ENCODE measurements around the gene RAB15.

The RAB15 gene

GRCh38 chr14:64953310-64953654 is 18.9 kb downstream of the RAB15 start:
- H3K36me3 ChIP-seq (ENCODE audit: insufficient read depth, low read depth, low read length), result peaks cover 42% of the 10 kb centered on the region
- H3K9me3 ChIP-seq (ENCODE audit: insufficient read depth, low read depth, low read length), result no peaks in the 10 kb centered on the region
- peaks cover 26% of the 10 kb centered on the region for H3K4me1 ChIP-seq (ENCODE audit: insufficient read depth, low read length)
- no peak overlapping the region for H3K9ac ChIP-seq (ENCODE audit: low read depth, low read length)
- H3K27me3 ChIP-seq (ENCODE audit: insufficient read depth, low read length), result no peaks in the 10 kb centered on the region
- H3K27ac ChIP-seq (ENCODE audit: low read length), result no peak overlapping the region
- H3K4me3 ChIP-seq (ENCODE audit: low read length), result no peak overlapping the region

DNA sequence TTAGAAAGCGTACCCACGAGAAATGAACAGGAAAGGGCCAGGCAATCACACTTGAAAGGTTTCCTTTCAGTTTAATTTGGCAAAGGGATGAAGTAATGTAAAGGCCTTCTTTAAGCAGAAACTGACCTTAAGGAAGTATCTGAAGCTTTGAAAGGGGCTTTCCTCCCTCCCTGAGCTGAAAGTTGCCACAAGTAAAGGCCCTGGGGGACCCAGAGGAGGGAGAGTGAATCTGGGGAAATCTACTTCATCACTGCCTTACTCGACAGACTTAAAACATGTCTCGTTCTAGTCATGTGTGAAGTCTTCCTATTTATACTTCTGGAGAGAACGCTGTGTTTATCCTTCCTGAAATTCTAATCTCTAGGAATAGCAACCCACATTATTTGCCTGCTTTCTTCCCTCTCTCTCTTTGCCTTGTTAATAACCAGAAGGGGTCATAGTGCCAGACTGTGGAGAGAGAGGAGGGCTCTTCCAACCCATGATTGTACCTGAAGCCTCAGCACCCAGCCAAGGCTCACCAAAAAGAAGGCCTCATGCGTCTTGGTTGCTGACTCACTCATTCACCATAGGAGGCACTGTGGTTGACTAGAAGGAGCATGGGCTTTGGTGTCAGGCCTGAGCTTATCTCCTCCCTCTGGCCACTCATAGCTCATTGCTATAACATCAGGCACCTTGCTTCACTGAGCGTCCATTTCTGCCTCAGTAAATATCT is 19.4 kb downstream of the RAB15 start:
- Histone ChIP-seq H3K27ac (ENCODE audit: low read length) (no peak overlapping the region), H3K27me3 (ENCODE audit: insufficient read depth, low read length) (no peaks in the 10 kb centered on the region), H3K4me3 (ENCODE audit: low read length) (no peak overlapping the region), H3K9me3 (ENCODE audit: insufficient read depth, low read depth, low read length) (no peaks in the 10 kb centered on the region), H3K4me1 (ENCODE audit: insufficient read depth, low read length) (peaks cover 26% of the 10 kb centered on the region), H3K36me3 (ENCODE audit: insufficient read depth, low read depth, low read length) (peaks cover 47% of the 10 kb centered on the region), H3K9ac (ENCODE audit: low read depth, low read length) (peak overlapping the region; percentile 42; the same call in 1 of the 2 replicates)

DNA sequence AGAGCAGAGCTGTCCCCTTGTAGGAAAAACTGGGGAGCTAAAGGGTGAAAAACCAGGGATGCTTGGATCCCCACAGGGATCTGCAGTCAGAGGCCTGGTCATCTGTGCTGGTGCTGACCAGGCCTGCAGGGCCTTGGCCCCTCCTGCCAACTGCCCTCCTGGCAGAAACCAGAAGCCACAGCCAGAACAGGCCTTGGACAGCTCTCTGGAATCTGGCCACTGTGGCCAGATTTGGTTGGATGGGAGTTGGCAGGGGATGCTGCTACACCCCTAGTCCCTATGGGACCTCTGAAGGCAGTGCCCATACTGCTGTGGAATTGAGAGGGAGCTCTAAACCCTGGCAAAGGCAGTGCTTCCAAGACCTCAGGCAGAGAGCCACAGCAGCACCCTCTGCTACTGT is 20.4 kb downstream of the RAB15 start:
- Histone ChIP-seq H3K27ac (ENCODE audit: low read length) (no peak overlapping the region), H3K9ac (ENCODE audit: low read depth, low read length) (no peak overlapping the region), H3K4me1 (ENCODE audit: insufficient read depth, low read length) (peaks cover 18% of the 10 kb centered on the region), H3K36me3 (ENCODE audit: insufficient read depth, low read depth, low read length) (peaks cover 52% of the 10 kb centered on the region), H3K4me3 (ENCODE audit: low read length) (no peak overlapping the region), H3K9me3 (ENCODE audit: insufficient read depth, low read depth, low read length) (no peaks in the 10 kb centered on the region), H3K27me3 (ENCODE audit: insufficient read depth, low read length) (no peaks in the 10 kb centered on the region)

GRCh38 chr14:64951291-64951690 is 20.8 kb downstream of the RAB15 start:
- H3K9ac ChIP-seq (ENCODE audit: low read depth, low read length), result no peak overlapping the region
- no peak overlapping the region for H3K4me3 ChIP-seq (ENCODE audit: low read length)
- H3K9me3 ChIP-seq (ENCODE audit: insufficient read depth, low read depth, low read length), result no peaks in the 10 kb centered on the region
- no peak overlapping the region for H3K27ac ChIP-seq (ENCODE audit: low read length)
- H3K4me1 ChIP-seq (ENCODE audit: insufficient read depth, low read length), result peaks cover 13% of the 10 kb centered on the region
- peaks cover 52% of the 10 kb centered on the region for H3K36me3 ChIP-seq (ENCODE audit: insufficient read depth, low read depth, low read length)
- no peaks in the 10 kb centered on the region for H3K27me3 ChIP-seq (ENCODE audit: insufficient read depth, low read length)

DNA sequence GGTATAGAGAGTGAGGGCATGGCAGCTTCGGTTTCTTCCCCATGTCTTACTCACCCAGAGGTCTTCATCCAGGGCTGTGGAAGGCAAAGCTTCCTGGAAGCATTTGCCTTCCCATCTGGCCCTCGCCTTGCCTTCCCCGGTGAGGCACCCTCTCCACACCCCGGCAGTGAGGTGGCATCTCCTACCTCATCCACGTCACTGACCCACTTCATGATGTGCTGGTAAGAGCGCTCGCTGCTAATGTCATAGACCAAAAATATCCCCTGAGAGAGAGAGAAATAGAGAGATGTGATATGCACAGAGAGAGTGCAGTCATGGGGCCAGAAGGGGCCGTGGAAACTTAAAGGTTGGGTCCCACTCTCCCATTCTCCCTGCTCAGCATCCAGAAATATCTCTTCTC is 21.2 kb downstream of the RAB15 start:
- Histone ChIP-seq H3K9ac (ENCODE audit: low read depth, low read length) (no peak overlapping the region), H3K27ac (ENCODE audit: low read length) (no peak overlapping the region), H3K4me1 (ENCODE audit: insufficient read depth, low read length) (peaks cover 9% of the 10 kb centered on the region; the same call in 1 of the 2 replicates), H3K27me3 (ENCODE audit: insufficient read depth, low read length) (no peaks in the 10 kb centered on the region), H3K9me3 (ENCODE audit: insufficient read depth, low read depth, low read length) (no peaks in the 10 kb centered on the region), H3K4me3 (ENCODE audit: low read length) (no peak overlapping the region), H3K36me3 (ENCODE audit: insufficient read depth, low read depth, low read length) (peaks cover 52% of the 10 kb centered on the region)

GRCh38 chr14:64948612-64949210 is 23.4 kb downstream of the RAB15 start:
- Histone ChIP-seq H3K36me3 (ENCODE audit: insufficient read depth, low read depth, low read length) (peaks cover 52% of the 10 kb centered on the region), H3K27me3 (ENCODE audit: insufficient read depth, low read length) (no peaks in the 10 kb centered on the region), H3K4me3 (ENCODE audit: low read length) (no peak overlapping the region), H3K9me3 (ENCODE audit: insufficient read depth, low read depth, low read length) (no peaks in the 10 kb centered on the region), H3K4me1 (ENCODE audit: insufficient read depth, low read length) (no peaks in the 10 kb centered on the region; the same call in 1 of the 2 replicates), H3K9ac (ENCODE audit: low read depth, low read length) (no peak overlapping the region), H3K27ac (ENCODE audit: low read length) (no peak overlapping the region)

DNA sequence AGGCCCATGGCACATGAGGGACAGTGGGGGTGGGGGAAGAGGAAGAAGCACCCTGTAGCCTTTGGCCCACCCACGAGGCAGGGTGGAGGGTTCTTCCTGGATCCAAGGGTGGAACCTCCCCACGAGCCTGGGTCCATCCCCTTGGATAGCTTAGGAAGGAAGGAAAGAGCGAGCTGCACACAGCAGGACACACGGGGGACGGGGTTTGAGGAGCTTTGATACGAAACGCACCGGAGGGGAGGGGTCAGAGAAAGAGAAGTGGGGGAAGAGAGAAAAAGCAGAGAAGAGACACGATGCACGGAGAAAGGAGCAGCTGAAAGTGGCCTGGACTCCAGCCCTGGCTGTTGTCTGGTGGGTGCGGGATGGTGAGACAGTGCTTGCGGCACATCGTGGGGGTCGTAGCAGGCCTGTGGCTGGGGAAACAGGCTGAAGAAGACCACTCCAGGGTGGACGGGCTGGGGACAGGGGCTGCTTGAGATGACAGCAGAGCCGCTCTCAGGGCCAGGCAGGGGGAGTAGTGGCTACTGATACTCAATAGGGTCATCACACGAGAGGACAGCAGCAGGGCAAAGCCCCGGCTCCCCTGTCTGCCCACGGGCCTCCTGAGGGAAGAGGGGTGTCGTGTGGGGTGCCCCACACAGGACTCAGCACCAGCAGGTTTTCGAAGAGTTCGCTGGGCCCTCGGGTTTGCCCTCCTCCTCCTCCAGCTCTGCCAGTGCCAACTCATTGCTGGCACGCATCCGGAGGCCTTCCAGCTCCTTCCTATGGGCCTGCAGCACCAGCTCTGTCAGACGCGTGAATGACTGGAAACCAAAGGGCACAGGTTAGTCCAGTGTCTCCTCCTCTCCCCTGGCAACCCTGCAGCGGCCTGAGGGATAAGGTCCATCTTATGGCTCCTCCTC is 24.2 kb downstream of the RAB15 start:
- no peak overlapping the region for H3K4me3 ChIP-seq (ENCODE audit: low read length)
- no peaks in the 10 kb centered on the region for H3K27me3 ChIP-seq (ENCODE audit: insufficient read depth, low read length)
- H3K4me1 ChIP-seq (ENCODE audit: insufficient read depth, low read length), result no peaks in the 10 kb centered on the region; the same call in 1 of the 2 replicates
- no peak overlapping the region; the same call in 1 of the 2 replicates for H3K9ac ChIP-seq (ENCODE audit: low read depth, low read length)
- peaks cover 51% of the 10 kb centered on the region for H3K36me3 ChIP-seq (ENCODE audit: insufficient read depth, low read depth, low read length)
- H3K27ac ChIP-seq (ENCODE audit: low read length), result no peak overlapping the region
- H3K9me3 ChIP-seq (ENCODE audit: insufficient read depth, low read depth, low read length), result no peaks in the 10 kb centered on the region

DNA sequence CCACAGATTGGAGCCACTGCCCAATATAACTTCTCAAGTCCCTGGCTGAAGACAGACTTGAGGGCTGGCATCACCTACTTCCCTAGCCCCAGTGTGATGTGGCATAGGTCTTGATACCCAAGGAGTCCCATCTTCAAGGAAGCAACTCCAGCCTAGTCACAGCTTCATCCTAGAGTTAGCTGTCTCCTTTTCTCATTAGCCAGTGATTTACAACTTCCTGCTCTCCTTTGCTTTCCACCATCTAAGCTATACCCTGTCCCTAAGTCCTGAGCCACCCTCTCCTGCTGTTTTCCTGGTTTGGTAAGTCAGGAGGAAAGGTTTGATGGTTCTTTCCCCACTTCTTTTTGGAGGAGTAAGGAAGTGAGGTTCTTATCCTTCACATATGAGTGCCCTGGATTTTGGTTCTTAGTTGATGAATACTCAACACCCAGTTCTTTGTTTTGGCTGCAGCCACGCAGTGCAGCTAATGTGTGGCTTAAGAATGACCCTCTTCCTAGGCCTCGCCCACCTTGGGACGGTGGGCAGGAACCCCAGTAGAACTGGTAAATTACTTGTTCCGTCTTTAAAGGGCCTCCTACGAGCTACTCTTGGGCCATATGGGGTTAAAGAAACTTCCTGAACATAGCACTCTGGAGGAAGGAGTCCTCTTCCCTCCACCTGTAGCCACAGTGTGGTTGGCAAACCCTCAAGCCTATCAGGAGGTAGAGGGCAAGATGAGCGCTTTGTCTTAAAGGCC is 25.7 kb downstream of the RAB15 start:
- Histone ChIP-seq H3K27me3 (ENCODE audit: insufficient read depth, low read length) (no peaks in the 10 kb centered on the region), H3K36me3 (ENCODE audit: insufficient read depth, low read depth, low read length) (peaks cover 37% of the 10 kb centered on the region), H3K4me1 (ENCODE audit: insufficient read depth, low read length) (no peaks in the 10 kb centered on the region; the same call in 1 of the 2 replicates), H3K9ac (ENCODE audit: low read depth, low read length) (no peak overlapping the region), H3K27ac (ENCODE audit: low read length) (no peak overlapping the region), H3K4me3 (ENCODE audit: low read length) (no peak overlapping the region), H3K9me3 (ENCODE audit: insufficient read depth, low read depth, low read length) (no peaks in the 10 kb centered on the region)

DNA sequence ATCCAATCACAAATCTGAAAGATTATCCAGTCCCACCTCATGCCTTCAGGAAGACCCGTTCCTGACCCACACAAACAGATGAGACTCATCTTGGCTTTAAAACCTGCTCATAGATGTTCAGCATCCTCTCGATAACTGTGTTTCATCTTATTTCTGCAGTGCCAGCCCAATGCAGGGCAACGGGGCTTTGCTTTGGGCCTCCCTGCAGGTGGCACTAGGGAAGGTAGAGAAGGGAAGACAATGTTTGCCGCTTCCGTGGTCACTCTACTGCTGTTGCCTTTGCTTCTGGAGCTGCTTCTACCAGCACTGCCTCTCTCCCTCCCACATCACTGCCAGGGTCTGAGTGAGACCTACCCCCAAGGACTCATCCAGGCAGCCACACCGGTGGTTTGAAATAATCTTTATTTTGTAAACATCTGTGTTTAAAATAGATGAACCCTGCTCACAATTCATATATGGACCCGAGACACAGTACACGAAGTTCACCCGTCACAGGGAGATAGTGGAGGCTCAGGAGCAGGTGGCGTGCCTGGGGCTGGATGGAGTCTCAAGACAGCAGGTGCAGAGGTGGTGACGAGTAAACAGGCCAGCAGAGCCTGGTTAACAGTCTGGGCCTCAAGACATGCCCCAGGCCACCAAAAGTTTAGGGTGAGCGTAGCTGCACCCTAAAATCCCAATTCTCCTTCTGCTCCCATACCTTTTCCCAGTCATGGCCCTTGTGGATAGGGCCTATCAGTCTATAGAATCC is 26.5 kb downstream of the RAB15 start:
- no peak overlapping the region for H3K4me3 ChIP-seq (ENCODE audit: low read length)
- no peaks in the 10 kb centered on the region for H3K9me3 ChIP-seq (ENCODE audit: insufficient read depth, low read depth, low read length)
- no peak overlapping the region for H3K9ac ChIP-seq (ENCODE audit: low read depth, low read length)
- no peaks in the 10 kb centered on the region for H3K27me3 ChIP-seq (ENCODE audit: insufficient read depth, low read length)
- H3K27ac ChIP-seq (ENCODE audit: low read length), result no peak overlapping the region
- peaks cover 28% of the 10 kb centered on the region for H3K36me3 ChIP-seq (ENCODE audit: insufficient read depth, low read depth, low read length)
- H3K4me1 ChIP-seq (ENCODE audit: insufficient read depth, low read length), result no peaks in the 10 kb centered on the region; the same call in 1 of the 2 replicates

- no peak overlapping the region for H3K4me3 ChIP-seq (ENCODE audit: low read length)
- H3K27me3 ChIP-seq (ENCODE audit: insufficient read depth, low read length), result no peaks in the 10 kb centered on the region
- no peak overlapping the region for H3K9ac ChIP-seq (ENCODE audit: low read depth, low read length)
- no peaks in the 10 kb centered on the region for H3K9me3 ChIP-seq (ENCODE audit: insufficient read depth, low read depth, low read length)
- H3K36me3 ChIP-seq (ENCODE audit: insufficient read depth, low read depth, low read length), result peaks cover 23% of the 10 kb centered on the region; the same call in 1 of the 2 replicates
- H3K27ac ChIP-seq (ENCODE audit: low read length), result no peak overlapping the region
- H3K4me1 ChIP-seq (ENCODE audit: insufficient read depth, low read length), result no peaks in the 10 kb centered on the region; the same call in 1 of the 2 replicates
Observed at GRCh38 chr14:64944861-64945260, 27.3 kb downstream of the RAB15 start.
